SK-N-SH (cell line): ENCODE results near the gene LYG2.
"Not testable (repeated sequence)": the region's sequence is repeated elsewhere in the genome, so short reads cannot be mapped to it uniquely, and the experiment has no call there.

Experiments used
- CHD2 ChIP-seq: fragments of 150-350 bp; IDR thresholded peaks from 2 replicates; pipeline ENCODE4 v1.6.1; 2018; ENCODE audit warnings: low read length; ENCODE audit not compliant: partially characterized antibody
- CTCF ChIP-seq: fragments of 200-600 bp; sonication (generic); IDR thresholded peaks from 2 replicates; pipeline ENCODE4 v1.6.1; 2017; ENCODE audit warnings: antibody characterized with exemption, mild to moderate bottlenecking, moderate library complexity
- FOXJ3 ChIP-seq: sonication (generic); formaldehyde crosslinking; IDR thresholded peaks from 2 replicates; pipeline ENCODE4 v1.5.1; 2020; ENCODE audit warnings: mild to moderate bottlenecking, missing genetic modification reagents
- POLR2AphosphoS5 ChIP-seq: IDR thresholded peaks from 2 replicates; pipeline ENCODE4 v1.6.1; 2012; ENCODE audit warnings: low read depth, low read length
- REST ChIP-seq: IDR thresholded peaks from 2 replicates; pipeline ENCODE4 v1.6.1; 2012; ENCODE audit warnings: mild to moderate bottlenecking, low read depth, low read length, moderate library complexity
- YY1 ChIP-seq: IDR thresholded peaks from 2 replicates; pipeline ENCODE4 v1.4.0; 2012; ENCODE audit warnings: low read depth, mild to moderate bottlenecking

DNA sequence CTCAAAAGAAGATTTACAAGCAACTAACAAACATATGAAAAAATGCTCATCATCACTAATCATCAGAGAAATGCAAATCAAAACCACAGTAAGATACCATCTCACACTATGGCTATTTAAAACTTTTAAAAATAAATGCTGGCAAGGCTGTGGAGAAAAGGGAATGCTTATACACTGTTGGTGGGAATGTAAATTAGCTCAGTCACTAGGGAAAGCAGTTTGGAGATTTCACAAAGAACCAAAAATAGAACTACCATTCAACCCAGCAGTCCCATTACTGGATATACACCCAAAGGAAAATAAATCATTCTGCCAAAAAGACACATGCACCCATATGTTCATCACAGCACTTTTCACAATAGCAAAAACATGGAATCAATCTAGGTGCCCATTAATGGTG lies 22.3 kb downstream of the LYG2 start:
- not testable (repeated sequence) for TF ChIP-seq REST; CTCF; POLR2AphosphoS5; FOXJ3 (CRISPR knock-in tag); YY1; CHD2
